Activated CD4-positive, alpha-beta T cell treated with anti-CD3 and anti-CD28 coated beads for 36 hours (primary cell): Measurements from ENCODE around the gene MST1. TPM values are rescaled to one million over a fixed set of nuclear protein-coding genes. Genes with fewer than 3 reads are reported as not detected.

Experiments
- ATAC-seq: fragments of 200-7000 bp; cut with Tn5 transposase; one replicate; pipeline ENCODE4 v1.10.0; 2021; ENCODE audit warnings: mild to moderate bottlenecking, moderate library complexity
- CTCF ChIA-PET: fragments of 350-600 bp; sonication (Branson Sonifier 250); formaldehyde crosslinking; loops from one replicate; lab custom pipeline; 2021; ENCODE audit warnings: antibody characterized with exemption; lab: Charles Lee
- POLR2A ChIA-PET: fragments of 350-600 bp; sonication (Branson Sonifier 250); formaldehyde crosslinking; loops from one replicate; lab custom pipeline; 2021; ENCODE audit warnings: antibody characterized with exemption, inconsistent platforms; lab: Charles Lee
- DNase-seq: peaks from one replicate; pipeline ENCODE4 v3.0.0-alpha.2; 2020
- H3K27ac Mint-ChIP-seq: one replicate; pipeline ENCODE4 v1.8.0; 2021; ENCODE audit warnings: mixed read lengths
- H3K27me3 Mint-ChIP-seq: one replicate; pipeline ENCODE4 v1.8.0; 2021; ENCODE audit warnings: mixed read lengths
- H3K36me3 Mint-ChIP-seq: one replicate; pipeline ENCODE4 v1.8.0; 2021; ENCODE audit warnings: low read depth, mixed read lengths
- H3K4me1 Mint-ChIP-seq: one replicate; pipeline ENCODE4 v1.8.0; 2021; ENCODE audit warnings: mixed read lengths
- H3K4me3 Mint-ChIP-seq: one replicate; pipeline ENCODE4 v1.8.0; 2021; ENCODE audit warnings: mild to moderate bottlenecking, moderate library complexity, mixed read lengths
- H3K9me3 Mint-ChIP-seq: one replicate; pipeline ENCODE4 v1.8.0; 2021; ENCODE audit warnings: low read depth, mixed read lengths
- intact Hi-C, 2 experiments: fragments of 100-400 bp; cut with DNase I in 1 of 2; cut with micrococcal nuclease in 1 of 2; formaldehyde crosslinking; loops; one replicate each; pipeline versions ENCODE4 v1.14.2 to v1.15.1; 2022 to 2024; cut with DNase I, micrococcal nuclease
- total RNA-seq, 2 experiments: library from RNA; stranded (reverse); gene quantifications; one replicate each; pipeline ENCODE4 v1.2.3, GENCODE V29; 2021

MST1 gene
- total RNA-seq, 2 experiments from 2014 or later = 8.7 to 9.7 TPM

GRCh38 chr3:49724586-49724985, 35.3 kb upstream of the MST1 start:
- ChIA-PET POLR2A (interaction anchor here (0.8 to 1.7 kb wide), 2 partner anchors 23 to 482 kb away, joined by 4 to 5 read pairs; no protein-coding TSS in a partner anchor), CTCF (interaction anchor here (0.7 kb wide), 1 partner anchor 858 kb away, joined by 4 read pairs; no protein-coding TSS in a partner anchor)
- H3K9me3 Mint-ChIP-seq = no peaks in the 10 kb centered on the region
- H3K4me3 Mint-ChIP-seq = peak overlapping the region; percentile 92
- peaks cover 18% of the 10 kb centered on the region for H3K4me1 Mint-ChIP-seq
- DNase-seq = peak; percentile 59
- peak overlapping the region; percentile 96 for H3K27ac Mint-ChIP-seq
- intact Hi-C loops = loop anchor here (1.0 to 10.0 kb wide), 10 partner anchors 62 to 1007 kb away; partner anchors contain the start of genes MST1R (in 2 of the 2), DAG1 (in 1 of the 2), GNAI2 (in 1 of the 2) and HYAL3 (in 1 of the 2)
- ATAC-seq = no peak
- H3K36me3 Mint-ChIP-seq = peaks cover 17% of the 10 kb centered on the region
- H3K27me3 Mint-ChIP-seq = no peaks in the 10 kb centered on the region

GRCh38 chr3:49723628-49724551, 34.6 kb upstream of the MST1 start, which contains the start of gene GMPPB:
TSS of gene GMPPB (minus strand) at chr3:49723951. CDS start at chr3:49723726, 225 bp downstream.
- intact Hi-C loops = loop anchor here (1.0 to 10.0 kb wide), 13 partner anchors 35 to 1007 kb away; partner anchors contain the start of genes MST1R (in 2 of the 2), DAG1 (in 1 of the 2), GNAI2 (in 1 of the 2) and HYAL3 (in 1 of the 2)
- peak within 1 kb of the TSS; percentile 96 for H3K27ac Mint-ChIP-seq

DNA sequence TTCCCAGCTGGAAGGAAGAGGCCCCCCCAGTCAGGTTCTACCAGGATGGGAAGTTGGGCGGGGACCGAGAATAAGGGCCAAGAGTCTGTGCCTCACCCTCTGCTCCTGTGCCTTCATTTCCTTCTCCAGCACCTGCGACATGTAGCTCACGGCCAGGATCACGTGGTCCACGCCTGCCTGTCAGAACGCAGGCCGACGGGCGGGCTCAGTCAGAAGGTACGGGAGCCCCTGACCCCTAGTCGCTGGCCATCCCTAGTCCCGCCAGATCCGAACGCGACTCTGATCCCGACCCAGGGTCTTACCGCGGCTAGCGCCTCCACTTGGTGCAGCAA, 34.0 kb upstream of the MST1 start:
- H3K4me1 Mint-ChIP-seq = peaks cover 27% of the 10 kb centered on the region
- ATAC-seq (peak; percentile 26), DNase-seq (peak; percentile 82)
- ChIA-PET POLR2A (interaction anchor here (0.6 to 1.7 kb wide), 3 partner anchors 22 to 280 kb away, joined by 4 to 5 read pairs (median 4); partner anchors contain the start of gene UBA7), CTCF (interaction anchor here (0.6 to 1.5 kb wide), 3 partner anchors 79 to 664 kb away, joined by 3 to 5 read pairs (median 4); partner anchors contain the start of gene BSN)
- H3K4me3 Mint-ChIP-seq = peak overlapping the region; percentile 92
- no peaks in the 10 kb centered on the region for H3K9me3 Mint-ChIP-seq
- H3K27ac Mint-ChIP-seq = peak overlapping the region; percentile 86
- no peaks in the 10 kb centered on the region for H3K27me3 Mint-ChIP-seq
- intact Hi-C loops = loop anchor here (1.0 to 10.0 kb wide), 8 partner anchors 34 to 1006 kb away; partner anchors contain the start of genes MST1R (in 2 of the 2), GNAI2 (in 1 of the 2), HYAL3 (in 1 of the 2) and IFRD2 (in 1 of the 2)
- H3K36me3 Mint-ChIP-seq = peaks cover 16% of the 10 kb centered on the region

More at GRCh38 chr3:49723628-49724551, 34.6 kb upstream of the MST1 start, which contains the start of gene GMPPB:
- Mint-ChIP-seq H3K27me3 (no peaks in the 10 kb centered on the region), H3K4me3 (peak within 1 kb of the TSS; percentile 92), H3K9me3 (no peaks in the 10 kb centered on the region), H3K36me3 (peaks cover 17% of the 10 kb centered on the region), H3K4me1 (peaks cover 22% of the 10 kb centered on the region)
- DNase-seq = peak; percentile 97
- ATAC-seq = peak; percentile 87
- POLR2A ChIA-PET = interaction anchor here (0.6 to 1.7 kb wide), 4 partner anchors 23 to 482 kb away, joined by 4 to 5 read pairs (median 4); partner anchors contain the start of gene UBA7
- CTCF ChIA-PET = interaction anchor here (0.7 to 1.5 kb wide), 3 partner anchors 78 to 859 kb away, joined by 4 to 5 read pairs (median 4); no protein-coding TSS in a partner anchor

DNA sequence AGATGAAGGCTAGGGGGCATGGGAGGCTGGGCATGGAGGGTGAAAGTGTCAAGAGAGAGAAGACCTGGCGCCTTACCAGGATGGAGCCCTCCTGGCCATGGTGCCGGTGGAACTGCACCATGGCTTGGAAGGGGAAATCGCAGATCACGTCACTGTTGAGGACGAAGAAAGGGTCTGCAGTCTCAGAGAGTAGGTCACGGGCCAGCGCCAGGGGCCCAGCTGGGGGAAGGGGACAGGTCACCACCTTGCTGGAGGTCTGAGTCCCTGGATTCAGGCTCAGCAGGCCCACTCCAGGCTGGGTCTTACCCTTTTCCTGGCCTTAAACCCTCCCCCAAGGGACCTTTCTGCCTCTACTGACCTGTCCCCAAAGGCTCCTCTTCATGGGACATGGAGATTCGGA, 33.6 kb upstream of the MST1 start:
- peak overlapping the region; percentile 92 for H3K4me3 Mint-ChIP-seq
- no peaks in the 10 kb centered on the region for H3K9me3 Mint-ChIP-seq
- DNase-seq = no peak
- intact Hi-C loops = loop anchor here (1.0 to 10.0 kb wide), 8 partner anchors 34 to 1006 kb away; partner anchors contain the start of genes MST1R (in 2 of the 2), GNAI2 (in 1 of the 2), HYAL3 (in 1 of the 2) and IFRD2 (in 1 of the 2)
- peaks cover 27% of the 10 kb centered on the region for H3K4me1 Mint-ChIP-seq
- H3K27ac Mint-ChIP-seq = peak overlapping the region; percentile 86
- CTCF ChIA-PET = interaction anchor here (0.6 to 1.5 kb wide), 3 partner anchors 79 to 665 kb away, joined by 3 to 5 read pairs (median 4); partner anchors contain the start of gene BSN
- H3K36me3 Mint-ChIP-seq = peaks cover 16% of the 10 kb centered on the region
- ATAC-seq = no peak
- POLR2A ChIA-PET = interaction anchor here (1.7 kb wide), 1 partner anchor 22 kb away, joined by 4 read pairs; no protein-coding TSS in a partner anchor
- no peaks in the 10 kb centered on the region for H3K27me3 Mint-ChIP-seq

- Mint-ChIP-seq H3K36me3 (peaks cover 16% of the 10 kb centered on the region), H3K4me1 (peaks cover 27% of the 10 kb centered on the region), H3K9me3 (no peaks in the 10 kb centered on the region), H3K4me3 (peak overlapping the region; percentile 92), H3K27ac (peak overlapping the region; percentile 86), H3K27me3 (no peaks in the 10 kb centered on the region)
- ChIA-PET CTCF (interaction anchor here (1.5 kb wide), 1 partner anchor 80 kb away, joined by 4 read pairs; no protein-coding TSS in a partner anchor), POLR2A (no interaction called here)
- intact Hi-C loops = loop anchor here (5.0 to 10.0 kb wide), 5 partner anchors 180 to 1005 kb away; partner anchors contain the start of genes MST1R (in 2 of the 2), GNAI2 (in 1 of the 2), HYAL3 (in 1 of the 2) and IFRD2 (in 1 of the 2)
- no peak for DNase-seq
- ATAC-seq = no peak
Observed at GRCh38 chr3:49721896-49722781, 32.9 kb upstream of the MST1 start.

GRCh38 chr3:49721596-49721895, 32.3 kb upstream of the MST1 start:
- no peak overlapping the region for H3K4me3 Mint-ChIP-seq
- H3K36me3 Mint-ChIP-seq = peaks cover 16% of the 10 kb centered on the region
- ChIA-PET POLR2A (no interaction called here), CTCF (interaction anchor here (1.0 kb wide), 1 partner anchor 9 kb away, joined by 3 read pairs; no protein-coding TSS in a partner anchor)
- H3K9me3 Mint-ChIP-seq = no peaks in the 10 kb centered on the region
- intact Hi-C loops = loop anchor here (5.0 to 10.0 kb wide), 5 partner anchors 181 to 1004 kb away; partner anchors contain the start of genes MST1R (in 2 of the 2), GNAI2 (in 1 of the 2), HYAL3 (in 1 of the 2) and IFRD2 (in 1 of the 2)
- no peaks in the 10 kb centered on the region for H3K27me3 Mint-ChIP-seq
- DNase-seq (no peak), ATAC-seq (no peak)
- no peak overlapping the region for H3K27ac Mint-ChIP-seq
- peaks cover 27% of the 10 kb centered on the region for H3K4me1 Mint-ChIP-seq

DNA sequence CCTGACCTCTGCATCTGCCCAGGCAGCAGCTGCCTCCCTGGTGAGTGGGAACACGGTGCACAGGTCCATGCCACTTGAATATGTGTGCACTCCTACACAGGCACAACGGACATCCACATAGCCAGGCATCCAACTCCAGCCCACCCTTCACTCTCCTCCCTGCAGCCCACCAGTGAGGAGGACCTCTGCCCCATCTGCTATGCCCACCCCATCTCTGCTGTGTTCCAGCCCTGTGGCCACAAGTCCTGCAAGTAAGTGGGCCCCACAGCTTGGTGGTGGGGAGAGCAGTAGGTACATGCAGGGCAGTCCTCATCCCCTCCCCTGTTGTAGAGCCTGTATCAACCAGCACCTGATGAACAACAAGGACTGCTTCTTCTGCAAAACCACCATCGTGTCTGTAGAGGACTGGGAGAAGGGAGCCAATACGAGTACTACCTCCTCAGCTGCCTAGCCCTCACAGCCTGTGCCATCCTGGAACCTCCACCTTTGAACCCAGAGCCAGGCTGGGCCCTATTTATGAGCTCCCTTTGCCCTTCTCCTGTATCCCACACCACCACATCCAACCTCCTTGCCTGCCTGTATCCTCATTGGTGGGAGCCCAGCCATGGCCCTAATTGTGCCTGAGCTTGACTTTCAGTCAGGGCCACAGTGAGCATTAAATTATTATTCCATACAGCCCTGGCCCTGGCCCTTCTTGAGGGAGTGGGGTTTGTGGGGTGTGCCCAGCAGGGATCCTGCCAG, 31.8 kb upstream of the MST1 start:
- Mint-ChIP-seq H3K27ac (no peak overlapping the region), H3K4me3 (no peak overlapping the region), H3K27me3 (no peaks in the 10 kb centered on the region), H3K36me3 (peaks cover 16% of the 10 kb centered on the region), H3K4me1 (peaks cover 27% of the 10 kb centered on the region), H3K9me3 (no peaks in the 10 kb centered on the region)
- intact Hi-C loops = loop anchor here (5.0 to 10.0 kb wide), 5 partner anchors 181 to 1004 kb away; partner anchors contain the start of genes MST1R (in 2 of the 2), GNAI2 (in 1 of the 2), HYAL3 (in 1 of the 2) and IFRD2 (in 1 of the 2)
- ATAC-seq (no peak), DNase-seq (no peak)
- POLR2A ChIA-PET = no interaction called here
- CTCF ChIA-PET = interaction anchor here (1.0 kb wide), 1 partner anchor 9 kb away, joined by 3 read pairs; no protein-coding TSS in a partner anchor

DNA sequence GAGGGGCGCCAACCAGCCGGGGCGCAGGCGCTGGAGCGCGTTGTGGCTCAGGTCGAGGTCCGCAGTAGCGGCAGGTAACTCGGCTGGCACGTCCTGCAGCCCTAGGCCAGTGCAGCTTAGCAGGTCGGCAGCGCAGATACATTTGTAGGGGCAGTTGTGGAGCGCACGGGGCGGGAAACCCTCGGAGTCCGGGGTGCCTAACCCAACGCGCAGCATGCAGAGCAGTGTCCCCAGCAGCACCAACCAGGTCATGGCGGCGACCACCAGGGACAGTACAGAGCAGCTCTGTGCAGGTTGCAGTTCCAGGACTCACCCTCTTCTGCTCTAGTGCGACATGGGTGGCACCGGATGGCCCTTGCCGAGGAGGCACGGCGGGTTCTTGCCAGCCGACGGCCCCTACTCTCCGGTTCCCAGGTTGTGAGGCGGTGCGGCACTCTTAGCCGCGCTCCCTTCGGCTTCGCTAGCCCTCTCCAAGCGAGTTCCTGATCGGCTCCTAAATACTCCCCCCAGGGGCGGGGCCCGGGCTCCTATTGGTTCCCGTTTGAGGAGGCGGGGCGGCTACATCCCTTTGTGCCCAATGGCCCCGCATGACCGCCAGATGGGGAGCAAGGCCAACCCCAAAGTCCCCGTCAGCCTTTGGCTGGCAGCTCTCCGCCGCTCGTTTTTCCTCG, 30.1 kb upstream of the MST1 start, which contains the start of gene AMIGO3:
Gene AMIGO3, minus strand, starts transcription at position 471 of the 671 bp plus-strand sequence. Its CDS starts 219 bp downstream, at position 252.
- Mint-ChIP-seq H3K27me3 (no peaks in the 10 kb centered on the region), H3K4me3 (peak within 1 kb of the TSS; percentile 72), H3K4me1 (peaks cover 24% of the 10 kb centered on the region), H3K36me3 (peaks cover 16% of the 10 kb centered on the region), H3K27ac (peak within 1 kb of the TSS; percentile 47), H3K9me3 (no peaks in the 10 kb centered on the region)
- ChIA-PET CTCF (interaction anchor here (0.5 to 1.4 kb wide), 11 partner anchors 11 to 354 kb away, joined by 3 to 4 read pairs (median 4); partner anchors contain the start of gene DAG1), POLR2A (no interaction called here)
- peak; percentile 69 for ATAC-seq
- peak; percentile 94 for DNase-seq
- intact Hi-C loops = loop anchor here (1.0 to 5.0 kb wide), 6 partner anchors 30 to 137 kb away; partner anchors contain the start of genes IP6K1 (in 2 of the 2), APEH (in 1 of the 2), MST1 (in 1 of the 2) and RNF123 (in 1 of the 2)
